ENCODE data around the gene COX7A2L. TPM values are rescaled to one million over a fixed set of nuclear protein-coding genes. Genes with fewer than 3 reads are reported as not detected.

The COX7A2L gene
- total RNA-seq, 1 experiment from 2014 or later: 144 TPM

GRCh38 chr2:42316910-42317309 is 44.1 kb downstream of the COX7A2L start:
- Histone ChIP-seq H3K36me3 (ENCODE audit: low read depth) (peaks cover 31% of the 10 kb centered on the region), H4K20me1 (ENCODE audit: insufficient read depth) (no peaks in the 10 kb centered on the region), H3K27me3 (ENCODE audit: insufficient read depth, low read depth) (no peaks in the 10 kb centered on the region), H3K9me2 (ENCODE audit: insufficient read depth) (no peaks in the 10 kb centered on the region), H3F3A (ENCODE audit: insufficient read depth, low read depth) (peaks cover 17% of the 10 kb centered on the region), H3K27ac (no peak overlapping the region), H2AFZ (no peak overlapping the region), H3K4me3 (no peak overlapping the region), H3K4me2 (no peak overlapping the region), H3K4me1 (replicated peaks; ENCODE audit: insufficient read depth) (peaks cover 20% of the 10 kb centered on the region), H3K9me3 (ENCODE audit: insufficient read depth, low read depth) (no peaks in the 10 kb centered on the region), H3K79me2 (ENCODE audit: low read depth) (no peaks in the 10 kb centered on the region)
- intact Hi-C loops (cut with micrococcal nuclease; ENCODE audit: unreplicated experiment): no loop called here
- ChIA-PET POLR2A (ENCODE audit: unreplicated experiment) (no interaction called here), CTCF (no interaction called here)
- TF ChIP-seq CTCF (conservative IDR thresholded peaks at IDR 0.05) (no peak), EZH2 (IDR thresholded peaks at IDR 0.05; ENCODE audit: low read depth) (no peak)
- BruUV-seq (replicated peaks): no TSS peak
- DNase-seq: no peak

- Histone ChIP-seq H3K4me2 (no peak overlapping the region), H3K79me2 (ENCODE audit: low read depth) (no peaks in the 10 kb centered on the region), H3K4me1 (replicated peaks; ENCODE audit: insufficient read depth) (peaks cover 28% of the 10 kb centered on the region), H3K9me2 (ENCODE audit: insufficient read depth) (no peaks in the 10 kb centered on the region), H4K20me1 (ENCODE audit: insufficient read depth) (no peaks in the 10 kb centered on the region), H3K4me3 (no peak overlapping the region), H3K27me3 (ENCODE audit: insufficient read depth, low read depth) (no peaks in the 10 kb centered on the region), H3K9me3 (ENCODE audit: insufficient read depth, low read depth) (no peaks in the 10 kb centered on the region), H3K27ac (peak overlapping the region; percentile 25; the same call in 1 of the 2 replicates), H3K36me3 (ENCODE audit: low read depth) (peaks cover 31% of the 10 kb centered on the region), H2AFZ (no peak overlapping the region), H3F3A (ENCODE audit: insufficient read depth, low read depth) (peaks cover 17% of the 10 kb centered on the region)
- ChIA-PET CTCF (no interaction called here), POLR2A (ENCODE audit: unreplicated experiment) (no interaction called here)
- DNase-seq: no peak
- TF ChIP-seq CTCF (conservative IDR thresholded peaks at IDR 0.05) (no peak), EZH2 (IDR thresholded peaks at IDR 0.05; ENCODE audit: low read depth) (no peak)
- intact Hi-C loops (cut with micrococcal nuclease; ENCODE audit: unreplicated experiment): no loop called here
- no TSS peak for BruUV-seq (replicated peaks)
Measured at GRCh38 chr2:42315844-42316470, 45.1 kb downstream of the COX7A2L start.

- H2AFZ ChIP-seq: no peak overlapping the region
- no peaks in the 10 kb centered on the region for H3K9me3 ChIP-seq (ENCODE audit: insufficient read depth, low read depth)
- POLR2A ChIA-PET (ENCODE audit: unreplicated experiment): no interaction called here
- peaks cover 17% of the 10 kb centered on the region for H3F3A ChIP-seq (ENCODE audit: insufficient read depth, low read depth)
- peaks cover 24% of the 10 kb centered on the region for H3K36me3 ChIP-seq (ENCODE audit: low read depth)
- H3K79me2 ChIP-seq (ENCODE audit: low read depth): no peaks in the 10 kb centered on the region
- H3K4me2 ChIP-seq: peak overlapping the region; percentile 1; the same call in 1 of the 2 replicates
- CTCF ChIA-PET: interaction anchor here (0.8 kb wide), 1 partner anchor 445 kb away, joined by 4 read pairs; no protein-coding TSS in a partner anchor
- intact Hi-C loops (cut with micrococcal nuclease; ENCODE audit: unreplicated experiment): no loop called here
- H3K27ac ChIP-seq: peak overlapping the region; percentile 25; the same call in 1 of the 2 replicates
- H3K4me3 ChIP-seq: no peak overlapping the region
- H3K27me3 ChIP-seq (ENCODE audit: insufficient read depth, low read depth): no peaks in the 10 kb centered on the region
- TF ChIP-seq CTCF (conservative IDR thresholded peaks at IDR 0.05): no peak
- no peak for TF ChIP-seq EZH2 (IDR thresholded peaks at IDR 0.05; ENCODE audit: low read depth)
- no peaks in the 10 kb centered on the region for H4K20me1 ChIP-seq (ENCODE audit: insufficient read depth)
- peaks cover 28% of the 10 kb centered on the region for H3K4me1 ChIP-seq (replicated peaks; ENCODE audit: insufficient read depth)
- BruUV-seq (replicated peaks): no TSS peak
- H3K9me2 ChIP-seq (ENCODE audit: insufficient read depth): no peaks in the 10 kb centered on the region
- peak in 1 of 2 experiments; percentile 55 for DNase-seq
Measured at GRCh38 chr2:42314892-42315468, 46.0 kb downstream of the COX7A2L start.
